Fibroblast of lung (primary cell): ENCODE measurements around the gene USP46.

ENCODE experiments used
- EZH2 ChIP-seq: IDR thresholded peaks from 2 replicates; pipeline ENCODE4 v1.5.1; 2012; ENCODE audit warnings: low read length, control low read depth, mild to moderate bottlenecking; ENCODE audit errors: missing control alignments
- TF ChIP-seq, protein P1 (sequence below), 2 donors: IDR thresholded peaks in 1 of 2; conservative IDR thresholded peaks in 1 of 2; 1 replicate in 1 of 2; 2 replicates in 1 of 2; pipeline ENCODE4 v1.5.1; 2011 to 2012; ENCODE audit warnings: low read length in 2 of 2, control low read depth in 1 of 2, inconsistent platforms in 1 of 2, low read depth in 1 of 2, mild to moderate bottlenecking in 1 of 2

DNA sequence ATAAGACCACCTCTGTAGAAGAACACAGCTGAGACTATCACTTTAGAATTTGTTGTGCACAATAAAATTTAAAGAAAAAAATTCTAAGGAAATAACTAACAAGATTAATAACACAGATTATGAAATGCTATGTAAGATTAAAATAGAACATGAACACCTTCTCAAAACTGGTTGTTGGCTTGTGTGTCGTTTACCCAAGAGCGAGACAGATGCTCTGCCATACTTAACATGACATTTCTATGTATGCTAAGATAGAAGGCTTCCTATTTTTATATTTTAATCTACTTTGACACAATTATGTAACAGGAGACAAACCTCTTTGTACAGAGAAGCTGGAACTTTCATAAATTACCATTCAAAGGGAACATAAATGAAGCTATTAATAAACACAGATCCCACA is 30.1 kb downstream of the USP46 start:
- TF ChIP-seq EZH2 = no peak
- TF ChIP-seq, protein P1, sequence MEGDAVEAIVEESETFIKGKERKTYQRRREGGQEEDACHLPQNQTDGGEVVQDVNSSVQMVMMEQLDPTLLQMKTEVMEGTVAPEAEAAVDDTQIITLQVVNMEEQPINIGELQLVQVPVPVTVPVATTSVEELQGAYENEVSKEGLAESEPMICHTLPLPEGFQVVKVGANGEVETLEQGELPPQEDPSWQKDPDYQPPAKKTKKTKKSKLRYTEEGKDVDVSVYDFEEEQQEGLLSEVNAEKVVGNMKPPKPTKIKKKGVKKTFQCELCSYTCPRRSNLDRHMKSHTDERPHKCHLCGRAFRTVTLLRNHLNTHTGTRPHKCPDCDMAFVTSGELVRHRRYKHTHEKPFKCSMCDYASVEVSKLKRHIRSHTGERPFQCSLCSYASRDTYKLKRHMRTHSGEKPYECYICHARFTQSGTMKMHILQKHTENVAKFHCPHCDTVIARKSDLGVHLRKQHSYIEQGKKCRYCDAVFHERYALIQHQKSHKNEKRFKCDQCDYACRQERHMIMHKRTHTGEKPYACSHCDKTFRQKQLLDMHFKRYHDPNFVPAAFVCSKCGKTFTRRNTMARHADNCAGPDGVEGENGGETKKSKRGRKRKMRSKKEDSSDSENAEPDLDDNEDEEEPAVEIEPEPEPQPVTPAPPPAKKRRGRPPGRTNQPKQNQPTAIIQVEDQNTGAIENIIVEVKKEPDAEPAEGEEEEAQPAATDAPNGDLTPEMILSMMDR (conservative IDR thresholded peaks at IDR 0.05 in 1 of 2, IDR thresholded peaks at IDR 0.05 in 1 of 2; ENCODE audit: low read depth in 1 of 2, low read length in 2 of 2) = no peak
